GM12864 (cell line): Measurements from ENCODE around the gene GAS2L2.
"Not testable (repeated sequence)": the region's sequence is repeated elsewhere in the genome, so short reads cannot be mapped to it uniquely, and the experiment has no call there.

Source experiments
- DNase-seq: peaks from one replicate; pipeline ENCODE4 v3.0.0-alpha.2; 2011; ENCODE audit warnings: low read depth
- H3K4me3 ChIP-seq: 2 replicates; pipeline ENCODE4 v1.5.1; 2011; ENCODE audit warnings: mild to moderate bottlenecking, low read depth, low read length, control low read depth
- CTCF ChIP-seq: IDR thresholded peaks from 2 replicates; pipeline ENCODE4 v1.5.1; 2011; ENCODE audit warnings: low read depth, mild to moderate bottlenecking, moderate library complexity, low read length, control low read depth, inconsistent platforms; ENCODE audit errors: missing control alignments

The GAS2L2 gene

GRCh38 chr17:35752471-35752870 lies 568 bp downstream of the GAS2L2 start:
- no peak for TF ChIP-seq CTCF
- no peak for DNase-seq

GRCh38 chr17:35751541-35751940 lies 1.5 kb downstream of the GAS2L2 start:
- not testable (repeated sequence) for H3K4me3 ChIP-seq, DNase-seq

More at GRCh38 chr17:35752471-35752870, 568 bp downstream of the GAS2L2 start:
- H3K4me3 ChIP-seq = no peak overlapping the region

GRCh38 chr17:35750526-35751395 lies 2.3 kb downstream of the GAS2L2 start:
- DNase-seq = no peak
- no peak for TF ChIP-seq CTCF
- H3K4me3 ChIP-seq = no peak overlapping the region

GRCh38 chr17:35749560-35750412 lies 3.3 kb downstream of the GAS2L2 start:
- H3K4me3 ChIP-seq = no peak overlapping the region
- no peak for TF ChIP-seq CTCF
- DNase-seq = no peak

GRCh38 chr17:35748979-35749378 lies 4.1 kb downstream of the GAS2L2 start:
- TF ChIP-seq CTCF = no peak
- no peak overlapping the region for H3K4me3 ChIP-seq
- DNase-seq = no peak

- no peak for DNase-seq
- H3K4me3 ChIP-seq = no peak overlapping the region
- no peak for TF ChIP-seq CTCF
Measured at GRCh38 chr17:35748341-35748841, 4.6 kb downstream of the GAS2L2 start.

GRCh38 chr17:35747540-35748017 lies 5.5 kb downstream of the GAS2L2 start:
- peak; percentile 40 for DNase-seq
- TF ChIP-seq CTCF = peak; percentile 87
- no peak overlapping the region for H3K4me3 ChIP-seq
